ENCODE measurements around the gene ALDH3A2.
A peak's percentile ranks its signal among the peaks of the same experiment; 100 is the strongest.

Gene ALDH3A2

DNA sequence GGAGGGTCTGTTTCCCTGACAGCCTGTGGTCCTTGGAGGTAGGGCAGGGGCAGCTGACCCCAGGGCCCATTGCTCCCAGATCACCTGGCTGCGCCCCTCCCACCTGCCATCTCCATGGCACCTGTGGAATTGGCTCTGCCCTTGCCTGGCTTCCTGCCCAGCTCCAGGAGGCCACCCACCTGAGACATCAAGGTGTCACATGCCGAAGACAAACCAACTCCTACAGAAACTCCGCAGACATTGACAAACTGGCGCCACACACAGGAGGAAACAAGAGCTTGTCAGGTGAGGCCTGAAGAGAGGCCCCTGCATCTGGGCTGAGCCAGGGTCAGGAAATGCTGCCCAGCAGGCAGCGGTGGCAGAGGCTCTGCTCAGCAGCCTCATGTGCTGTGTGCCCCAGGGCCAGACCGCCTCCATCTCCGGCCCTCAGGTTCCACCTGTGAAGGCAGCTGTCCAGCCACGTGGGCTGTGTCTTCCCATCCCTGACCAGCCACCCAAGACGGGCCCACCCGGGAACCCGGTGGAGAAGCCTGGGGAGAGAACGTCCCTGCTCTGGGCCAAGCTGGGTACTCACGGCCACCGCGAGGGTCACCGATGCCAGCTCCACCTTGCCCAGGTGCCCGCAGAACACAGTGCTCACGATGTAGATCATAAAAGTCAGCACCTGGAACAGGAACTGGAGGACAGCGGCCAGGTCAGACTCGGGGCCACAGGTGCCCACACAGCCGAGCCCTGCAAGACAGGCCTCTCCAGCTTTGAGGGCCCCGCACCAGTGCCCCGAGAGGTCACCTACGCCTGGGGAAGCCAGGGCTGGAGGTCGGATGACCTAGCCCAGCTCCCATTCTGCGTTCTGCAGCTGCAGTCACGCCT, 66.2 kb downstream of the ALDH3A2 start:
- no peak for DNase-seq (ENCODE audit: low read depth)

DNA sequence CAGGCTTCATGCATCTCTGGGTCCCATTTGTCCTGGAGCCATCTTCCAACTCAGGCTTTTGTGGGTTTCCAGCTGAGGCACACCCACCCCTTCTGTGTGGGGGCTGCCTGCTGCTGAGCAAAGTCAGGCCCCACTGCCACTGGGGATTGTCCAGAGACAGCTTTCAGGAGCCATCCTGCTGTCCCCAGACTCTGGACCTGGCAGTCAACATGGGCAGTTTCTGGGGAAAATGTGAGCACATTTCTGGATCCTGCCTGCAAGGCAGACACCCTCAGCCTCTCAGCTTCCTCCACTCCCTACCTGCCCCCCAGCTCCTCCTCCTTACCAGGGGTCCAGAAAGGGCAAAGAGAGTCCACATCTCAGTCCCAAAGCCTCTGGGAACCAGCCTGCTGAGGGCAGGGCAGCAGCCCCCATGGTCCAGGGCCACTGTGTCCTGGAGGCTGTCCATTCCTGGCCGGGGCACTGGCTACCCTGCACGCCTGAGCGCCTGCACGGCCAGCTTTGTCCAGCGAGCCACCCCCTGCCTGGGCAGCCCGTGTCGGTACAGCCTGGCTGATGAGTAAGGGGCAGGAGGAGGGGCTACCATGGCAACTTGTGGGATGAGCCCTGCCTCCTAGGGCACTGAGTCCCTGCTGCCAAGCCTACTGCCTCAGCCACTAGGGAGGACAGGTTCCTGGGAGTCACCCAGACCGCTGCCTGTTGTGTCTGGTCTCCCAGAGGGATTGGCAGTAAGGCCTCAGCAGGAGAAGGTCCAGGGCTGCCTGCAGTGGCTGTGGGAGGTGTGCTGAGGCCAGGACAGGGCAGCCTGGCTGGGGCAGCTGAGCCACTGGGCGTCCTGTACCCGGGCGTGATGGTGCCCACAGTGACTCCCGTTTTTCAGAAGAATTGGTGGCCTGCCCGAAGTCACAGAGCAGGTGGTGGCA, 67.8 kb downstream of the ALDH3A2 start, which contains the start of gene SLC47A2:
Gene SLC47A2, minus strand, starts transcription at position 477 of the 923 bp plus-strand sequence. Its CDS starts 29 bp downstream, at position 448.
- no peak for DNase-seq (ENCODE audit: low read depth)

GRCh38 chr17:19717031-19717360, 68.4 kb downstream of the ALDH3A2 start:
- DNase-seq (ENCODE audit: low read depth) = no peak

GRCh38 chr17:19717411-19717908, 68.9 kb downstream of the ALDH3A2 start:
- no peak for DNase-seq (ENCODE audit: low read depth)

GRCh38 chr17:19718041-19718612, 69.6 kb downstream of the ALDH3A2 start:
- no peak for DNase-seq (ENCODE audit: low read depth)

GRCh38 chr17:19718613-19719354, 70.2 kb downstream of the ALDH3A2 start:
- DNase-seq (ENCODE audit: low read depth) = no peak

GRCh38 chr17:19719355-19720209, 71.0 kb downstream of the ALDH3A2 start:
- no peak for DNase-seq (ENCODE audit: low read depth)

DNA sequence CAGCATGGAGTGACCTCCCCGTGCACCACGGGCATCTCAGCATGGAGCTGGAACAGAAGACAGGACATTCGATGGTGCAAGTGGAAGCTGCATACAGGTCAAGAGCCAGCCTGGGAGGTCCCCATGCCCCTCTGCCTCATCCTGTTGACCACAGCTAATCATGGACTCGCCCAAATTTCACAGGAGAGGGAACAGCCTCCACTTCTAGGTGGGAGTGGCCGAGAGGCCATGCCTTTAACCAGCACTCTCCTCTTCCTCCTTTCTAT, 71.6 kb downstream of the ALDH3A2 start:
- no peak for DNase-seq (ENCODE audit: low read depth)

DNA sequence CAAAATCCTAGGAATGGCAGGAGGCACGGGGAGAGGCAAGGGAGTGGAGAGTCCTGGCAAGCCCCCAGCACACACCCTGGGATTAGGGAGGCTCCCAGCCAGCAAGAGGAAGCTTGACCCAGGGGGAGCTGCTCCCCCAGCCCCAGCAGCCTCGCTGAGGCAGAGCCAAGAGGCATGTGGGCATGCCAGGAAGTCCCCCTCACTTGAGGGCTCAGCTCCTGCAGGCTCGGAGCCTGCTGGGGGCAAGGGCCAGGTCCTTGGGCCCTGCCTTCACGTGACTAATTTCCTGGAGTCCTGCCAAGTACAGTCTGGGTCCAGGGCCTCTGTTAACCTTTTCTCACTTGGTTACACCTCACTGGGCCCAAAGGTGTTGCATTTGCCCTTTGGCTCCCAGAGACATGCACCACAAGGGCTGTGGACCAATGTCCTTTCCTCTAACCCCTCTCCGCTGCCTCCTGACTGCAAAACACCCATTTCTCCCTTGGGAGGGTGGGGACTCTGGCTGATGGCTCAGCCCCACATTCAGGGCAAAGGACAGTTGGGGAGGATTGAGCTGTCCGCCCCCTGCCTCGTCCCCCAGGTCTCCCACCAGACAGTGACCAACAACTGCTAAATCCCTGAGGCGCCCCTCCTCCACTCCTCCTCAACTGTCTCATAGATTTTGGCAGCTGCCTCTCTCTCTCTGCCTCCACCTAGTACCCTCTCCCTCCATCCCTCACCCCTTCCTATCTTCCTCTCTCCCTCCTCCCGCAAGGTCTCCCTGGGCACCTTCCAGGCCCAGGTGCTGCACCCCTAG, 72.3 kb downstream of the ALDH3A2 start:
- no peak for DNase-seq (ENCODE audit: low read depth)

- no peak for DNase-seq (ENCODE audit: low read depth)
Measured at GRCh38 chr17:19723964-19724363, 75.4 kb downstream of the ALDH3A2 start.

DNA sequence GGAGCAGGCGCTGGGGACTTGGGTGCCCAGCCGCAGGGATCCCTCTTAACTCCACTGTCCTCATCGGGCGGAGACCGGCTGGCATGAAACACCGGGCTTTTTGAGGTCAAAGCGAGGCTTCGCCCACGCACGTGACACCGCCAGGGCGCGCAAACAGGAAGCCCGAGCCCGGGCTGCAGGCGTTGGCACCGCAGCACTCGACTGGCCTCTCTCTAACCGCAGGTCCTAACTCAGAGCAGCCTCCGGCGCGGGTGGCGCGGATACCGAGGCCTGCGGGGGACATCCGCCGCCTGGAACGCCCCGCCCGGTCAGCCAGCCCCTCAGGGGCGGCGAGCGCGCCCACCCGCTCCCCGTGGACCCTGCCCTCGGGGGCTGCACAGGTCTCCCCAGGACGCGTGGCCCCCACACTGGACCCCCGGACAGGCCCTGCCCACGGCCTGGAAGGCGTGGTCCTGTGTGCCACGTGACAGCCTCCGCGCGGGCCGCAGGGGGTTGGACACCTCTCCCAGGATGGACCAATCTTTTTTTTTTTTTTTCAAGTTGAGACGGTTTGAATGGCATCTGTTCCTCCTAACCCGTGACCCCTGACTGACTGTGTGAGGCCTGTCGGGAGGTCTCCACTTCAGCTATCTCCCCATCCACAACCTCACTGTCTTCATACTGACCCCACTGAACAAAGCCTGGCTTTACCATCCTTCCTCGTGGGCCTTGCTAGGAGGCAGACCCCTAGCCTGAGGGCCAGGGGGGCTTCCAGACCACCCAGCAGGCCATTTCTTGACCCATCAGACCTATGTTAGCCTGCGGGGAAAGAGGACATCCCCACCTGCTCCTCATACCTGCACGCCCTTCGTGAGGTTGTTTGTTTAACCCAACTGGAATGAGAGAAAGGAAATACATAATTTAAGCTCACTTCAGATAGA, 76.2 kb downstream of the ALDH3A2 start:
- DNase-seq (ENCODE audit: low read depth) = peak; percentile 30

GRCh38 chr17:19725486-19725885, 76.9 kb downstream of the ALDH3A2 start:
- DNase-seq (ENCODE audit: low read depth) = no peak

DNA sequence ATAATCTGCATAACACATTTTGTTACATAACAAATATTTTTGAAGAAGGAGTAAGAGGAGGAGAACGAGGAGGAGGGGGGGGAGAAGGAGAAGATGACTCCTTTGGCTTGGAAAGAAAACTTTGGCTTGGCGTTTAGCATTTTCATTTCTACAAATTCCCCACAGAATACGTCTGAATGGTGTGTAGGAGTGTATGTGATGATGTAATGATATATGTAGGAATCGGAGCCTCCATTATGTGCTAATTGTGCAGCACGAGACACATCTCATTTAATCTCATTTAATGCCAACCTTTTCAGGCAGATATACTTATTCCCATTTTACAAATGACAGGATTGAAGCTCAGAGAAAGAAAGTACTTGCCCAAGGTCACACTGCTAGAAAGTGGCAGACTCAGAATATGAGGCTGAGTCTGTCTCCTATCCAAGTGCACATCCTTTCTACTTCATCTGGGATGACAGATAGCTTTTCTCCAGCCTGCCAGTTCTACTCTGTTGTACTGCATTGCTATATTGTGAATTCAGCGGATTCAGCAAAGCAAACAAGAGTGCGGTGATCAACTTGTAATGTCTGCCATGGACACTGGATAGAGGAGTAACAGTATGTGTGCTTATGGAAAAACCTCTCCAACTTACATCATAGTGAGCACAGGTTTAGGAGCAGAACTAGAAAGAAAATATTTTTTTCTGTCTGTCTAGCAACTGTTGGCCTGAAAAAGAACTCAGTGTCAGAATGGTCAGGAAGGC, 78.3 kb downstream of the ALDH3A2 start:
- no peak for DNase-seq (ENCODE audit: low read depth)
